ENCODE results near the gene LAMA1. TPM values are rescaled to one million over a fixed set of nuclear protein-coding genes. Genes with fewer than 3 reads are reported as not detected.

Gene LAMA1
- total and polyA plus RNA-seq, 10 of the 15 experiments (the other 5 are each of a cell fraction or from before 2014, with no cell fraction given): under 0.01 to 1.9 (median 0.06) TPM; not detected in 6

DNA sequence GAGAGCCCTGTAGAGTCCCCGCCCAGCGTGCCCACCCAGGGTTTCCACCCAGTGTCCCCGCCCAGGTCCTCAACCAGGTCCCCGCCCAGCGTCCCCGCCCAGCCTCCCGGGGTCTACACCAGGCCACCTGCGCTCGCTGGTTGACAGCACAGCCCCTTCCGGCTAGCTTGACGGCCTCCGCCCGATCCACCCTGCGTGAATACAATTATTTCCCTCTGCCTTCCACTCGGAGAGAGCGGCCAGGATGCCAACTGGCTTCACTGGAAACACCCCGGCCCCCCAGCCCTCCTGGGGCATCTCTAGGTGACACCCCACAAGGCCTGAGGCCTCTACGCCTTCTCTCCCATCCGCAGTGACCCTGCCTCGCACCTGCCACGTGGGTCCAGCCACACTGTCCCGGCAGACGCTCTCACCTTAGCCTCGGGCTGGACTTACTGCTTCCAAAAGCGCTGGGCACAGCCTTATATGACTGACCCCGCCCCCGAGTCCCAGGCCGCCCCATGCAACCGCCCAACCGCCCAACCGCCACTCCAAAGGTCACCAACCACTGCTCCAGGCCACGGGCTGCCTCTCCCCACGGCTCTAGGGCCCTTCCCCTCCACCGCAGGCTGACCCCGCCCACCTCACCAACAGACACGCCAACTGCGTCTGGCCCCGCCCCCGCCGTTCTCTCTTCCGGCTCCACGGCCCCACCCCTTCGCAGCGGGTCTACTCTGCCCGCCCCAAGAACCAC, 188.1 kb downstream of the LAMA1 start:
- FAIRE-seq: no peak
- in situ Hi-C loops (cut with MboI) (loop anchor here (25.0 kb wide), 1 partner anchor 2008 kb away; no protein-coding TSS in a partner anchor), intact Hi-C loops (cut with micrococcal nuclease; ENCODE audit: unreplicated experiment) (no loop called here)
- H3K79me2 ChIP-seq (ENCODE audit: control insufficient read depth, insufficient read depth, low read length): no peaks in the 10 kb centered on the region
- no peaks in the 10 kb centered on the region for H4K20me1 ChIP-seq (ENCODE audit: control insufficient read depth, insufficient read depth)
- H3K9me3 ChIP-seq (replicated peaks; ENCODE audit: control insufficient read depth, insufficient read depth, low read length): no peaks in the 10 kb centered on the region
- no peaks in the 10 kb centered on the region for H3K27me3 ChIP-seq (replicated peaks in 1 of 2; ENCODE audit: control insufficient read depth in 2 of 2, insufficient read depth in 2 of 2, low read length in 1 of 2)
- H3K9ac ChIP-seq (ENCODE audit: control insufficient read depth, insufficient read depth, low read length): no peak overlapping the region
- CTCF ChIA-PET: no interaction called here
- no peak overlapping the region for H2AFZ ChIP-seq (ENCODE audit: control insufficient read depth, low read depth, low read length)
- DNase-seq (ENCODE audit: low read depth, low spot score): no peak
- no peak for ATAC-seq
- RAD21 ChIA-PET (ENCODE audit: unreplicated experiment): no interaction called here
- no peak overlapping the region for H3K4me2 ChIP-seq (ENCODE audit: control insufficient read depth, insufficient read depth)
- POLR2A ChIA-PET: no interaction called here
- H3K4me1 ChIP-seq (ENCODE audit: control insufficient read depth, insufficient read depth, low read length): no peaks in the 10 kb centered on the region
- 55% methylated on average over 27 of the region's 45 CpGs for WGBS (ENCODE audit: insufficient coverage, insufficient replicate concordance, low lambda C conversion rate, missing lambda C conversion rate)
- H3K27ac ChIP-seq (ENCODE audit: control insufficient read depth, insufficient read depth): no peak overlapping the region
- H3K36me3 ChIP-seq (ENCODE audit: control insufficient read depth in 2 of 2, insufficient read depth in 2 of 2, low read length in 1 of 2): no peaks in the 10 kb centered on the region
- no peak overlapping the region for H3K4me3 ChIP-seq
- no peak for TF ChIP-seq ETV6 (conservative IDR thresholded peaks at IDR 0.05 in 1 of 2, IDR thresholded peaks at IDR 0.05 in 1 of 2; ENCODE audit: borderline replicate concordance in 1 of 2, low read depth in 1 of 2)
- no peak for TF ChIP-seq TAF1 (IDR thresholded peaks at IDR 0.05; ENCODE audit: borderline replicate concordance, low read depth, low read length)
- no peak for TF ChIP-seq DPF2 (IDR thresholded peaks at IDR 0.05)
- TF ChIP-seq, protein P1, sequence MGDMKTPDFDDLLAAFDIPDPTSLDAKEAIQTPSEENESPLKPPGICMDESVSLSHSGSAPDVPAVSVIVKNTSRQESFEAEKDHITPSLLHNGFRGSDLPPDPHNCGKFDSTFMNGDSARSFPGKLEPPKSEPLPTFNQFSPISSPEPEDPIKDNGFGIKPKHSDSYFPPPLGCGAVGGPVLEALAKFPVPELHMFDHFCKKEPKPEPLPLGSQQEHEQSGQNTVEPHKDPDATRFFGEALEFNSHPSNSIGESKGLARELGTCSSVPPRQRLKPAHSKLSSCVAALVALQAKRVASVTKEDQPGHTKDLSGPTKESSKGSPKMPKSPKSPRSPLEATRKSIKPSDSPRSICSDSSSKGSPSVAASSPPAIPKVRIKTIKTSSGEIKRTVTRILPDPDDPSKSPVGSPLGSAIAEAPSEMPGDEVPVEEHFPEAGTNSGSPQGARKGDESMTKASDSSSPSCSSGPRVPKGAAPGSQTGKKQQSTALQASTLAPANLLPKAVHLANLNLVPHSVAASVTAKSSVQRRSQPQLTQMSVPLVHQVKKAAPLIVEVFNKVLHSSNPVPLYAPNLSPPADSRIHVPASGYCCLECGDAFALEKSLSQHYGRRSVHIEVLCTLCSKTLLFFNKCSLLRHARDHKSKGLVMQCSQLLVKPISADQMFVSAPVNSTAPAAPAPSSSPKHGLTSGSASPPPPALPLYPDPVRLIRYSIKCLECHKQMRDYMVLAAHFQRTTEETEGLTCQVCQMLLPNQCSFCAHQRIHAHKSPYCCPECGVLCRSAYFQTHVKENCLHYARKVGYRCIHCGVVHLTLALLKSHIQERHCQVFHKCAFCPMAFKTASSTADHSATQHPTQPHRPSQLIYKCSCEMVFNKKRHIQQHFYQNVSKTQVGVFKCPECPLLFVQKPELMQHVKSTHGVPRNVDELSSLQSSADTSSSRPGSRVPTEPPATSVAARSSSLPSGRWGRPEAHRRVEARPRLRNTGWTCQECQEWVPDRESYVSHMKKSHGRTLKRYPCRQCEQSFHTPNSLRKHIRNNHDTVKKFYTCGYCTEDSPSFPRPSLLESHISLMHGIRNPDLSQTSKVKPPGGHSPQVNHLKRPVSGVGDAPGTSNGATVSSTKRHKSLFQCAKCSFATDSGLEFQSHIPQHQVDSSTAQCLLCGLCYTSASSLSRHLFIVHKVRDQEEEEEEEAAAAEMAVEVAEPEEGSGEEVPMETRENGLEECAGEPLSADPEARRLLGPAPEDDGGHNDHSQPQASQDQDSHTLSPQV (IDR thresholded peaks at IDR 0.05): no peak
- no peak for TF ChIP-seq SPI1 (IDR thresholded peaks at IDR 0.05; ENCODE audit: borderline replicate concordance, insufficient read depth, low read depth, low read length)
- TF ChIP-seq CREB1 (IDR thresholded peaks at IDR 0.05; ENCODE audit: low read depth): no peak
- no peak for TF ChIP-seq ZNF622 (IDR thresholded peaks at IDR 0.05)
- no peak for TF ChIP-seq STAT3 (IDR thresholded peaks at IDR 0.05; ENCODE audit: low read depth, low read length)
- no peak for TF ChIP-seq RELA (IDR thresholded peaks at IDR 0.05; ENCODE audit: borderline replicate concordance, partially characterized antibody)
- no peak for TF ChIP-seq SP1 (IDR thresholded peaks at IDR 0.05; ENCODE audit: low read depth, low read length)
- no peak for TF ChIP-seq MXI1 (IDR thresholded peaks at IDR 0.05; ENCODE audit: low read depth, low read length)
- no peak for TF ChIP-seq MEF2B (IDR thresholded peaks at IDR 0.05; ENCODE audit: partially characterized antibody, poor library complexity, severe bottlenecking)
- SMC1A ChIA-PET (ENCODE audit: uncharacterized antibody, unreplicated experiment): no interaction called here
- no TSS peak for BruUV-seq (replicated peaks)

Measured in GM12878 (cell line).